CD4-positive, alpha-beta T cell (primary cell): ENCODE data around the gene ARID1B. TPM values are rescaled to one million over a fixed set of nuclear protein-coding genes. Genes with fewer than 3 reads are reported as not detected.

Experiments
- ATAC-seq: fragments of 200-7000 bp; cut with Tn5 transposase; one replicate; pipeline ENCODE4 v1.10.0; 2022; ENCODE audit warnings: mild to moderate bottlenecking; ENCODE audit not compliant: poor library complexity
- CTCF ChIA-PET: fragments of 350-600 bp; sonication (Branson Sonifier 250); formaldehyde crosslinking; loops from one replicate; lab custom pipeline; 2021; ENCODE audit warnings: antibody characterized with exemption, inconsistent platforms; lab: Charles Lee
- POLR2A ChIA-PET: fragments of 350-600 bp; sonication (Branson Sonifier 250); formaldehyde crosslinking; loops from one replicate; lab custom pipeline; 2021; ENCODE audit warnings: antibody characterized with exemption, inconsistent platforms; lab: Charles Lee
- DNase-seq, 14 experiments: peaks; one replicate each; pipeline ENCODE4 v3.0.0-alpha.2; 2013 to 2020; ENCODE audit warnings: mixed read lengths in 2 of 14
- H3K27ac ChIP-seq, 2 donors: one replicate each; pipeline versions ENCODE4 v1.5.1 to v1.7.0; 2013; ENCODE audit warnings: low read length in 2 of 2, low read depth in 1 of 2, mild to moderate bottlenecking in 1 of 2
- H3K27me3 ChIP-seq, 2 experiments: 1 replicate in 1 of 2; 2 replicates in 1 of 2; pipeline versions ENCODE4 v1.6.1 to v1.7.0; 2013; ENCODE audit warnings: low read length in 2 of 2, control low read depth in 1 of 2, mild to moderate bottlenecking in 1 of 2, moderate library complexity in 1 of 2; ENCODE audit not compliant: insufficient read depth in 2 of 2, control insufficient read depth in 1 of 2
- H3K36me3 ChIP-seq: one replicate; pipeline ENCODE4 v1.6.1; 2013; ENCODE audit warnings: low read length, control low read depth; ENCODE audit not compliant: insufficient read depth
- H3K4me1 ChIP-seq: one replicate; pipeline ENCODE4 v1.6.1; 2013; ENCODE audit warnings: low read length, control low read depth; ENCODE audit not compliant: insufficient read depth
- H3K4me3 ChIP-seq: one replicate; pipeline ENCODE4 v1.5.1; 2013; ENCODE audit warnings: mild to moderate bottlenecking, low read length, moderate library complexity
- H3K9me3 ChIP-seq, 2 experiments: 1 replicate in 1 of 2; 2 replicates in 1 of 2; pipeline versions ENCODE4 v1.6.1 to v1.7.0; 2013; ENCODE audit warnings: low read length in 2 of 2, mild to moderate bottlenecking in 2 of 2, control low read depth in 1 of 2, moderate library complexity in 1 of 2; ENCODE audit not compliant: control insufficient read depth in 1 of 2, insufficient read depth in 1 of 2
- H3K27ac Mint-ChIP-seq: one replicate; pipeline ENCODE4 v1.8.0; 2020; ENCODE audit warnings: mixed read lengths
- H3K27me3 Mint-ChIP-seq: one replicate; pipeline ENCODE4 v1.8.0; 2021; ENCODE audit warnings: mixed read lengths
- H3K36me3 Mint-ChIP-seq: one replicate; pipeline ENCODE4 v1.8.0; 2021; ENCODE audit warnings: low read depth, mixed read lengths
- H3K4me1 Mint-ChIP-seq: one replicate; pipeline ENCODE4 v1.8.0; 2021; ENCODE audit warnings: low read depth, mixed read lengths
- H3K4me3 Mint-ChIP-seq: one replicate; pipeline ENCODE4 v1.8.0; 2020; ENCODE audit warnings: mild to moderate bottlenecking, mixed read lengths
- H3K9me3 Mint-ChIP-seq: one replicate; pipeline ENCODE4 v1.8.0; 2020; ENCODE audit warnings: mixed read lengths
- intact Hi-C, 2 experiments: fragments of 100-400 bp; cut with DNase I in 1 of 2; cut with micrococcal nuclease in 1 of 2; formaldehyde crosslinking; loops; one replicate each; pipeline versions ENCODE4 v1.15.1 to v1.9.0; 2023 to 2025; cut with DNase I, micrococcal nuclease
- total RNA-seq, 174 experiments: library from RNA in 2 of 174; stranded (reverse) in 2 of 174; gene quantifications; one replicate each; pipeline ENCODE4 v1.2.3 and lab custom pipeline; 2021 to 2026
- TF ChIP-seq, protein P1 (sequence below): fragments of 200-600 bp; IDR thresholded peaks from one replicate; pipeline ENCODE4 v1.8.0; 2022; ENCODE audit warnings: antibody characterized with exemption, mild to moderate bottlenecking

ARID1B gene
- total RNA-seq, 2 experiments from 2014 or later = 120 to 125 TPM

DNA sequence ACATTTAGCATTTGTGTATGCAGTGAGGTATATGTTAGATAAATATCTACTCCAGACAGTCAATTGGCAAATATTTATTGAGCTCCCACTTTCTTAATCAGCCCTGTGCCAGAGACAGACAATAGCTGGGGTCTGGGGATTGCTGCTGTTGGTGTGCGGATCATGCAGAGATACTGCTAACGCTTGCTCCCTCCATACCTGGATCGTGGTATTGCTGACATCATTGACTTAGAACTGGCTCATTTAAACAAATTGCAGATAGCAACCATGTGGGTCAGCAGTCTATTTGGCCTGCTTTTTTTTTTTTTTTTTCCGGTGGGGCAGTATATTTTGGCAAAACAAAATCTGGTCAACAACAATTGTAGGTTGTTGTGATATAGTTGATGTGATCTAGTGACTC, 9.5 kb downstream of the ARID1B start:
- Histone ChIP-seq H3K36me3 (peaks cover 7% of the 10 kb centered on the region), H3K4me1 (peaks cover 30% of the 10 kb centered on the region), H3K9me3 (no peaks in the 10 kb centered on the region), H3K4me3 (no peak overlapping the region), H3K27me3 (no peaks in the 10 kb centered on the region), H3K27ac (no peak overlapping the region)
- peaks cover 95% of the 10 kb centered on the region for H3K4me1 Mint-ChIP-seq
- intact Hi-C loops = no loop called here
- DNase-seq (no peak), ATAC-seq (no peak)
- peaks cover 26% of the 10 kb centered on the region for H3K36me3 Mint-ChIP-seq
- no peak overlapping the region for H3K27ac Mint-ChIP-seq
- TF ChIP-seq, protein P1, sequence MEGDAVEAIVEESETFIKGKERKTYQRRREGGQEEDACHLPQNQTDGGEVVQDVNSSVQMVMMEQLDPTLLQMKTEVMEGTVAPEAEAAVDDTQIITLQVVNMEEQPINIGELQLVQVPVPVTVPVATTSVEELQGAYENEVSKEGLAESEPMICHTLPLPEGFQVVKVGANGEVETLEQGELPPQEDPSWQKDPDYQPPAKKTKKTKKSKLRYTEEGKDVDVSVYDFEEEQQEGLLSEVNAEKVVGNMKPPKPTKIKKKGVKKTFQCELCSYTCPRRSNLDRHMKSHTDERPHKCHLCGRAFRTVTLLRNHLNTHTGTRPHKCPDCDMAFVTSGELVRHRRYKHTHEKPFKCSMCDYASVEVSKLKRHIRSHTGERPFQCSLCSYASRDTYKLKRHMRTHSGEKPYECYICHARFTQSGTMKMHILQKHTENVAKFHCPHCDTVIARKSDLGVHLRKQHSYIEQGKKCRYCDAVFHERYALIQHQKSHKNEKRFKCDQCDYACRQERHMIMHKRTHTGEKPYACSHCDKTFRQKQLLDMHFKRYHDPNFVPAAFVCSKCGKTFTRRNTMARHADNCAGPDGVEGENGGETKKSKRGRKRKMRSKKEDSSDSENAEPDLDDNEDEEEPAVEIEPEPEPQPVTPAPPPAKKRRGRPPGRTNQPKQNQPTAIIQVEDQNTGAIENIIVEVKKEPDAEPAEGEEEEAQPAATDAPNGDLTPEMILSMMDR = no peak
- H3K4me3 Mint-ChIP-seq = no peak overlapping the region
- H3K27me3 Mint-ChIP-seq = no peaks in the 10 kb centered on the region
- H3K9me3 Mint-ChIP-seq = no peaks in the 10 kb centered on the region
- CTCF ChIA-PET = interaction anchor here (4.1 kb wide), 1 partner anchor 10 kb away, joined by 12 read pairs; the partner anchor contains the start of gene ARID1B
- POLR2A ChIA-PET = interaction anchor here (1.9 kb wide), 1 partner anchor 235 kb away, joined by 5 read pairs; no protein-coding TSS in a partner anchor

DNA sequence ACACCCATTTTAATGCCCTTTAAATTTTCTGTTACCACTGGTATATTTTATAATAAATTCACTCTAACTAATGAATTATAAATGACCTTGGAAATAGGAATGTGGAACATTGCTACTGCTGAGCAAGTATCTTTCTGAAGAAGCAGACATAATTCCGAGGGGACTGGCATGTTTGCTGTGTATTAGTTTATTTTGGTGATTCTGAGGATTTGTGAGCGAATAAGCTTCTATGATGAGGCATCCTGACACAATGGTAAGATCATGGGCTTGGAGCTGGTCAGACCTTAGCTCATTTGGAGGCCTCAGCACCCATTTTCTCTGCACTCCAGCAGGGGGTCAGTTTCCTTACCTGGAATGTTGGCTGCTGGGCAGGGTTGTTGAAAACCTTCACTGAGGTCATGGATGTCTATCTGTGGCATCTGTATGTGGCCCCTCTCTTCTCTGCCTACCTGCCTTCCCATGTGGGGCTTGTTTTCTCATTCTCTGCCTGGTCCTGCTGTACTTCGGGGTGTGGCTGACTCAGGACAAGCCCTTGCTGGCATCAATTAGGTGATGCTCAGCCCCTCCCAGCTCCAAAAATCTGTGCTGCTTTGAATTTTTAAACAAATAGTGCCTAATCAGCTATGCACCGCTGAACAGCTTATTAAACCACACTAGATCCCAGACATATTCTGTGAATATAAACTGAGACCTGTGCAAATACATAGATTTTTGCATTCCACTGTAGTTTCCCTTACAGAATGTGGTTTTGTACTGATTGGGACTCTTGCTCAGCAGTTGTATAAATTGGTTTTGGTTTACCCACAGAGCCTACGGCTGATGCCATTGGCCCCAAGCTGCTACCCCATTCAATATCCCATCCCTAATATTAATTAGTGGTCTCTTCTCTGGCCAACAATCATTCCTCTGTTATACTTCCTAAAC, 10.7 kb downstream of the ARID1B start:
- DNase-seq (no peak), ATAC-seq (no peak)
- no peaks in the 10 kb centered on the region for H3K27me3 Mint-ChIP-seq
- ChIA-PET POLR2A (interaction anchor here (0.7 to 1.1 kb wide), 2 partner anchors 9 to 33 kb away, joined by 3 to 7 read pairs; no protein-coding TSS in a partner anchor), CTCF (interaction anchor here (0.6 to 4.1 kb wide), 4 partner anchors 12 to 71 kb away, joined by 3 to 12 read pairs (median 3); partner anchors contain the start of gene ARID1B)
- Histone ChIP-seq H3K27me3 (no peaks in the 10 kb centered on the region), H3K4me1 (peaks cover 35% of the 10 kb centered on the region), H3K36me3 (peaks cover 7% of the 10 kb centered on the region), H3K4me3 (no peak overlapping the region), H3K27ac (no peak overlapping the region), H3K9me3 (no peaks in the 10 kb centered on the region)
- intact Hi-C loops = no loop called here
- no peak overlapping the region for H3K27ac Mint-ChIP-seq
- peak overlapping the region; percentile 46 for H3K4me3 Mint-ChIP-seq
- TF ChIP-seq, protein P1 = no peak
- H3K9me3 Mint-ChIP-seq = no peaks in the 10 kb centered on the region
- peaks cover 96% of the 10 kb centered on the region for H3K4me1 Mint-ChIP-seq
- peaks cover 21% of the 10 kb centered on the region for H3K36me3 Mint-ChIP-seq

DNA sequence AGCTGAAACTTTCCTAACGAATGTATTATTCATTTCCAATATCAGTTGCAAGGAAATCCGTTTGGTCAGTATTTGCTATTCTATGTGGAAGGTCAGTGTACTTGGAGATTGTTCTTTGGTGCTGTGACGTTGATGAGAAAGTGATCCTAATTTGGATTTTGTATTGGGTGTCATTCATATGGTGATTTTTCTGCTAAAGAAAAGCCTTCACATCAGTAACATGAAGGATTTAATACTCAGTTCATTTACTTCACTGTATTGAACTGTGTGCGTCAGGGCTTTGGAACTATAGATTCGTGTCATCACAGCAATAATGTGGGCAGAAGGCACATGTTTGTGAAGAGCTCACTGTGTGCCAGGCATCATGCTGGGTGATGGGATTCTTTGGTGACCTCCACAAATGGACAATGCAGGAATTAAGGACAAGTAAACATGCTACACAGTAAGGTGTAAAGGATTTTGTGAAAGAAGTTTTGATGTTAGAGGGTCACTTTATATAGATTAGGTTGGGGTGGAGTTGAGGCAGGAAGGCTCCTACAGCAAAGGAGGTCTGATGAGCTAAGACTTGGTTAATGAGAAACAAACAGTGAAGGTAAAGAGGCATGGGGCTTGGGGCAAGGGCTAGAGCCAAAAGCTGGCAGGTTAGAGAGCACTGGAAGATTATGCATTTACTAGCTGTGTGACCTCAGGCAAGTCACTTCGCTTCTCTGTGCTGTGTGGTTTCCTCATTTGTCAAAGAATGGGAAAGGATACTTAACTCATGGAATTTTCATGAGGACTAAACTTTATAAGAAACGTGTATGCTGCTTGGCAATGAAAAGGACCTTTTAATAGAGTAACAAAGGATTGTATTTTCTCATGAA, 12.1 kb downstream of the ARID1B start:
- Mint-ChIP-seq H3K4me1 (peaks cover 96% of the 10 kb centered on the region), H3K4me3 (peak overlapping the region; percentile 37), H3K9me3 (no peaks in the 10 kb centered on the region), H3K36me3 (peaks cover 21% of the 10 kb centered on the region), H3K27me3 (no peaks in the 10 kb centered on the region), H3K27ac (peak overlapping the region; percentile 14)
- H3K4me1 ChIP-seq = peaks cover 40% of the 10 kb centered on the region
- no peak overlapping the region for H3K27ac ChIP-seq
- ChIA-PET POLR2A (interaction anchor here (0.7 to 1.2 kb wide), 3 partner anchors 9 to 31 kb away, joined by 3 to 5 read pairs (median 5); partner anchors contain the start of gene ARID1B), CTCF (interaction anchor here (1.1 kb wide), 1 partner anchor 393 kb away, joined by 3 read pairs; no protein-coding TSS in a partner anchor)
- intact Hi-C loops = no loop called here
- TF ChIP-seq, protein P1 = no peak
- no peak overlapping the region for H3K4me3 ChIP-seq
- no peaks in the 10 kb centered on the region for H3K27me3 ChIP-seq
- H3K36me3 ChIP-seq = peaks cover 7% of the 10 kb centered on the region
- H3K9me3 ChIP-seq = no peaks in the 10 kb centered on the region
- no peak for ATAC-seq
- DNase-seq = no peak
